SK-N-SH (cell line): ENCODE results near the gene AP1M2. TPM values are rescaled to one million over a fixed set of nuclear protein-coding genes. Genes with fewer than 3 reads are reported as not detected.

Experiments
- CTCF ChIA-PET: fragments of 300-600, 350-600 bp; formaldehyde crosslinking; extraction: SDS; loops from one replicate; lab custom pipeline; 2021; lab: Yijun Ruan, JAX
- POLR2A ChIA-PET: fragments of 350-600 bp; sonication (Branson Sonifier 250); formaldehyde crosslinking; extraction: SDS; loops from one replicate; lab custom pipeline; 2020; ENCODE audit warnings: antibody characterized with exemption, inconsistent platforms; lab: Yijun Ruan, JAX
- DNase-seq: peaks from one replicate; pipeline ENCODE4 v3.0.0; 2012
- H2AFZ ChIP-seq: fragments of 200-600 bp; sonication (generic); 2 replicates; pipeline ENCODE4 v1.8.1; 2016; ENCODE audit warnings: antibody characterized with exemption, mild to moderate bottlenecking, low read depth
- H3F3A ChIP-seq: fragments of 200-600 bp; sonication (generic); replicated peaks from 2 replicates; pipeline ENCODE3; 2016; ENCODE audit warnings: antibody characterized with exemption, mild to moderate bottlenecking; ENCODE audit not compliant: insufficient read depth
- H3K27ac ChIP-seq, 2 experiments: fragments of 200-500 bp in 1 of 2; fragments of 200-600 bp in 1 of 2; sonication (Bioruptor generic) in 1 of 2; sonication (generic), shearing (Covaris generic) in 1 of 2; 2 replicates each; pipeline versions ENCODE4 v1.5.1 to v1.6.1; 2014 to 2016; ENCODE audit warnings: low read depth in 2 of 2, inconsistent platforms in 1 of 2, low read length in 1 of 2, mild to moderate bottlenecking in 1 of 2, mixed read lengths in 1 of 2
- H3K27me3 ChIP-seq: fragments of 200-600 bp; sonication (generic), shearing (Covaris generic); 2 replicates; pipeline ENCODE4 v1.6.1; 2016; ENCODE audit warnings: mixed run types; ENCODE audit not compliant: insufficient read depth
- H3K36me3 ChIP-seq, 2 experiments: fragments of 200-500 bp in 1 of 2; fragments of 200-600 bp in 1 of 2; sonication (Bioruptor generic) in 1 of 2; sonication (generic) in 1 of 2; replicated peaks in 1 of 2; 2 replicates each; pipeline versions ENCODE3 to v1.5.1; 2014 to 2016; ENCODE audit warnings: low read length in 1 of 2, mild to moderate bottlenecking in 1 of 2; ENCODE audit not compliant: insufficient read depth in 2 of 2, control insufficient read depth in 1 of 2
- H3K4me1 ChIP-seq, 2 experiments: fragments of 200-500 bp in 1 of 2; fragments of 200-600 bp in 1 of 2; sonication (Bioruptor generic) in 1 of 2; sonication (generic), shearing (Covaris generic) in 1 of 2; 2 replicates each; pipeline versions ENCODE4 v1.5.1 to v1.6.1; 2014 to 2016; ENCODE audit warnings: low read depth in 1 of 2, low read length in 1 of 2, mixed run types in 1 of 2; ENCODE audit not compliant: insufficient read depth in 2 of 2, control insufficient read depth in 1 of 2
- H3K4me2 ChIP-seq: fragments of 200-600 bp; sonication (generic), shearing (Covaris generic); 2 replicates; pipeline ENCODE4 v1.6.1; 2017; ENCODE audit warnings: mixed run types
- H3K4me3 ChIP-seq, 2 experiments: fragments of 200-500 bp in 1 of 2; fragments of 200-600 bp in 1 of 2; sonication (Bioruptor generic) in 1 of 2; sonication (generic), shearing (Covaris generic) in 1 of 2; 2 replicates each; pipeline versions ENCODE4 v1.5.1 to v1.8.1; 2014 to 2016; ENCODE audit warnings: low read depth in 2 of 2, inconsistent platforms in 1 of 2, low read length in 1 of 2, mild to moderate bottlenecking in 1 of 2, mixed read lengths in 1 of 2, moderate library complexity in 1 of 2
- H3K79me2 ChIP-seq: fragments of 200-600 bp; sonication (generic); 2 replicates; pipeline ENCODE4 v1.8.1; 2017; ENCODE audit warnings: mild to moderate bottlenecking; ENCODE audit not compliant: insufficient read depth
- H3K9ac ChIP-seq: fragments of 200-600 bp; sonication (generic); 2 replicates; pipeline ENCODE4 v1.6.1; 2017; ENCODE audit warnings: mixed run types
- H3K9me2 ChIP-seq: fragments of 200-600 bp; sonication (generic); 2 replicates; pipeline ENCODE4 v1.6.1; 2017; ENCODE audit warnings: mixed run types
- H3K9me3 ChIP-seq: fragments of 200-600 bp; sonication (generic); 2 replicates; pipeline ENCODE4 v1.6.1; 2017; ENCODE audit warnings: mixed run types, mild to moderate bottlenecking, moderate library complexity
- H4K20me1 ChIP-seq: fragments of 200-600 bp; sonication (generic); 2 replicates; pipeline ENCODE4 v1.6.1; 2017; ENCODE audit warnings: mild to moderate bottlenecking, mixed run types; ENCODE audit not compliant: insufficient read depth
- ELF1 ChIP-seq: IDR thresholded peaks from 2 replicates; pipeline ENCODE4 v1.4.0; 2012
- EZH2phosphoT487 ChIP-seq: fragments of 200-600 bp; sonication (generic); IDR thresholded peaks from 2 replicates; pipeline ENCODE4 v1.6.1; 2017; ENCODE audit warnings: low read depth, mixed run types, mild to moderate bottlenecking, antibody characterized with exemption, moderate library complexity, borderline replicate concordance
- FOXJ3 ChIP-seq: sonication (generic); formaldehyde crosslinking; IDR thresholded peaks from 2 replicates; pipeline ENCODE4 v1.5.1; 2020; ENCODE audit warnings: mild to moderate bottlenecking, missing genetic modification reagents
- GABPA ChIP-seq: IDR thresholded peaks from 2 replicates; pipeline ENCODE4 v1.4.0; 2012; ENCODE audit warnings: low read depth, mild to moderate bottlenecking
- GATA2 ChIP-seq: sonication (generic); formaldehyde crosslinking; IDR thresholded peaks from 2 replicates; pipeline ENCODE4 v1.5.0; 2020; ENCODE audit warnings: mild to moderate bottlenecking, missing genetic modification reagents
- JUND ChIP-seq: IDR thresholded peaks from 2 replicates; pipeline ENCODE4 v1.4.0; 2012
- NRF1 ChIP-seq: IDR thresholded peaks from 2 replicates; pipeline ENCODE4 v1.6.1; 2012; ENCODE audit warnings: low read depth, mild to moderate bottlenecking, low read length
- PBX3 ChIP-seq: IDR thresholded peaks from 2 replicates; pipeline ENCODE4; 2012
- POLR2AphosphoS5 ChIP-seq: IDR thresholded peaks from 2 replicates; pipeline ENCODE4 v1.6.1; 2012; ENCODE audit warnings: low read depth, low read length
- RFX5 ChIP-seq: IDR thresholded peaks from 2 replicates; pipeline ENCODE4 v1.6.1; 2012; ENCODE audit warnings: mild to moderate bottlenecking, improper control_type of control experiment, low read length
- RXRA ChIP-seq: IDR thresholded peaks from 2 replicates; pipeline ENCODE4 v1.4.0; 2012; ENCODE audit warnings: low read depth, mild to moderate bottlenecking, borderline replicate concordance
- SMC3 ChIP-seq: IDR thresholded peaks from 2 replicates; pipeline ENCODE4 v1.6.1; 2012; ENCODE audit warnings: low read depth, low read length, improper control_type of control experiment
- TAF1 ChIP-seq: IDR thresholded peaks from 2 replicates; pipeline ENCODE4 v1.6.1; 2012; ENCODE audit warnings: low read depth, mild to moderate bottlenecking, low read length, moderate library complexity, borderline replicate concordance
- TCF12 ChIP-seq: IDR thresholded peaks from 2 replicates; pipeline ENCODE4 v1.4.0; 2012
- YY1 ChIP-seq: IDR thresholded peaks from 2 replicates; pipeline ENCODE4 v1.4.0; 2012; ENCODE audit warnings: low read depth, mild to moderate bottlenecking
- WGBS: methylation state at CpG from one replicate; pipeline ENCODE4 v1.1.6; 2017; ENCODE audit warnings: low lambda C conversion rate; 5-methylcytosine and 5-hydroxymethylcytosine counted together
- polyA plus RNA-seq, 3 experiments: library from polyadenylated mRNA; depleted of rRNA; stranded (reverse); fragments of >200 nt; gene quantifications; 2 replicates each; pipeline ENCODE4 v1.2.3, GENCODE V29; 2012
- TF ChIP-seq, protein P1 (sequence below): IDR thresholded peaks from 2 replicates; pipeline ENCODE4 v1.4.0; 2012; ENCODE audit warnings: low read depth, borderline replicate concordance
- TF ChIP-seq, protein P2 (sequence below): IDR thresholded peaks from 2 replicates; pipeline ENCODE4 v1.4.0; 2012; ENCODE audit warnings: low read depth, borderline replicate concordance

The AP1M2 gene
- polyA plus RNA-seq, 1 of the 3 experiments (the other 2 are of a cell fraction): 0.30 TPM

- Histone ChIP-seq H3K9me2 (no peaks in the 10 kb centered on the region), H3F3A (no peaks in the 10 kb centered on the region), H2AFZ (no peak overlapping the region), H3K27me3 (no peaks in the 10 kb centered on the region), H4K20me1 (no peaks in the 10 kb centered on the region), H3K4me2 (no peak overlapping the region), H3K4me3 (no peak overlapping the region), H3K36me3 (peaks cover 19 to 41% of the 10 kb centered on the region in 2 experiments), H3K79me2 (no peaks in the 10 kb centered on the region), H3K9me3 (no peaks in the 10 kb centered on the region), H3K27ac (no peak overlapping the region), H3K4me1 (no peaks in the 10 kb centered on the region), H3K9ac (no peak overlapping the region)
- ChIA-PET POLR2A (no interaction called here), CTCF (interaction anchor here (1.1 to 2.9 kb wide), 3 partner anchors 10 to 65 kb away, joined by 3 to 11 read pairs (median 8); partner anchors contain the start of gene QTRT1)
- 96% methylated on average over 6 of the region's 6 CpGs for WGBS
- DNase-seq: no peak
- TF ChIP-seq RFX5 (no peak), GABPA (no peak), RXRA (no peak), YY1 (no peak), ELF1 (no peak), EZH2phosphoT487 (no peak), FOXJ3 (CRISPR knock-in tag) (no peak), PBX3 (no peak), GATA2 (CRISPR knock-in tag) (no peak), POLR2AphosphoS5 (no peak), SMC3 (no peak), NRF1 (no peak), TAF1 (no peak)
- TF ChIP-seq, protein P1, sequence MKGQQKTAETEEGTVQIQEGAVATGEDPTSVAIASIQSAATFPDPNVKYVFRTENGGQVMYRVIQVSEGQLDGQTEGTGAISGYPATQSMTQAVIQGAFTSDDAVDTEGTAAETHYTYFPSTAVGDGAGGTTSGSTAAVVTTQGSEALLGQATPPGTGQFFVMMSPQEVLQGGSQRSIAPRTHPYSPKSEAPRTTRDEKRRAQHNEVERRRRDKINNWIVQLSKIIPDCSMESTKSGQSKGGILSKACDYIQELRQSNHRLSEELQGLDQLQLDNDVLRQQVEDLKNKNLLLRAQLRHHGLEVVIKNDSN: no peak
- TF ChIP-seq, protein P2, sequence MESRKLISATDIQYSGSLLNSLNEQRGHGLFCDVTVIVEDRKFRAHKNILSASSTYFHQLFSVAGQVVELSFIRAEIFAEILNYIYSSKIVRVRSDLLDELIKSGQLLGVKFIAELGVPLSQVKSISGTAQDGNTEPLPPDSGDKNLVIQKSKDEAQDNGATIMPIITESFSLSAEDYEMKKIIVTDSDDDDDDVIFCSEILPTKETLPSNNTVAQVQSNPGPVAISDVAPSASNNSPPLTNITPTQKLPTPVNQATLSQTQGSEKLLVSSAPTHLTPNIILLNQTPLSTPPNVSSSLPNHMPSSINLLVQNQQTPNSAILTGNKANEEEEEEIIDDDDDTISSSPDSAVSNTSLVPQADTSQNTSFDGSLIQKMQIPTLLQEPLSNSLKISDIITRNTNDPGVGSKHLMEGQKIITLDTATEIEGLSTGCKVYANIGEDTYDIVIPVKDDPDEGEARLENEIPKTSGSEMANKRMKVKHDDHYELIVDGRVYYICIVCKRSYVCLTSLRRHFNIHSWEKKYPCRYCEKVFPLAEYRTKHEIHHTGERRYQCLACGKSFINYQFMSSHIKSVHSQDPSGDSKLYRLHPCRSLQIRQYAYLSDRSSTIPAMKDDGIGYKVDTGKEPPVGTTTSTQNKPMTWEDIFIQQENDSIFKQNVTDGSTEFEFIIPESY: no peak
Observed at GRCh38 chr19:10634963-10635362, 47.9 kb upstream of the AP1M2 start.

DNA sequence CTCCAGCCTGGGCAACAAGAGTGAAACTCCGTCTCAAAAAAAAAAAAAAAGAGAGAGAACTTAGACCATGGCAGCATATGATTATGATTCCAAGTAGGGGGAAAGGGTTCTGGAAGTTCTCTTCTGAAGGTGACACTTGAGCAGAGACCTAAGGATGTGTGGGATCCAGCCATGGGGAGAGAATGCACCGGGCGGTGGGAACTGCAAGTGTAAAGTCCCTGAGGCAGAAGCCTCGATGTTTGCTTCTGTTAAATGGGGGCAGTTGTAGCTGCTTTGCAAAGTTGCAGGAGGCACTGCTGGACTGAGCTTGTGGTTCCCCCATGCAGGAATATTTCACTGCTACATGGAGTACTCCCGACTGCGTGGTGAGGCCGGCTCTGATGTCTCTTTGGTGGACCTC lies 47.3 kb upstream of the AP1M2 start:
- H3K27me3 ChIP-seq: no peaks in the 10 kb centered on the region
- no peaks in the 10 kb centered on the region for H3K4me1 ChIP-seq
- H4K20me1 ChIP-seq: no peaks in the 10 kb centered on the region
- no peak overlapping the region for H3K27ac ChIP-seq
- H3K9ac ChIP-seq: no peak overlapping the region
- no peak overlapping the region for H3K4me2 ChIP-seq
- WGBS: 98% methylated on average over 3 of the region's 7 CpGs
- H3K36me3 ChIP-seq: peaks cover 19 to 41% of the 10 kb centered on the region in 2 experiments
- ChIA-PET CTCF (interaction anchor here (2.6 to 2.9 kb wide), 2 partner anchors 53 to 66 kb away, joined by 8 to 11 read pairs; partner anchors contain the start of gene QTRT1), POLR2A (no interaction called here)
- DNase-seq: peak; percentile 9
- TF ChIP-seq POLR2AphosphoS5 (no peak), GABPA (no peak), TCF12 (no peak), FOXJ3 (CRISPR knock-in tag) (no peak), JUND (no peak)
- H3K9me2 ChIP-seq: no peaks in the 10 kb centered on the region
- H2AFZ ChIP-seq: no peak overlapping the region
- H3K79me2 ChIP-seq: no peaks in the 10 kb centered on the region
- no peaks in the 10 kb centered on the region for H3K9me3 ChIP-seq
- H3K4me3 ChIP-seq: no peak overlapping the region
- no peaks in the 10 kb centered on the region for H3F3A ChIP-seq
